ENCODE data around the gene ROBO1.

GRCh38 chr3:78633626-78634025 is 1134.2 kb downstream of the ROBO1 start:
- no peak for TF ChIP-seq POLR2A (IDR thresholded peaks at IDR 0.05)
- TF ChIP-seq, protein P1, sequence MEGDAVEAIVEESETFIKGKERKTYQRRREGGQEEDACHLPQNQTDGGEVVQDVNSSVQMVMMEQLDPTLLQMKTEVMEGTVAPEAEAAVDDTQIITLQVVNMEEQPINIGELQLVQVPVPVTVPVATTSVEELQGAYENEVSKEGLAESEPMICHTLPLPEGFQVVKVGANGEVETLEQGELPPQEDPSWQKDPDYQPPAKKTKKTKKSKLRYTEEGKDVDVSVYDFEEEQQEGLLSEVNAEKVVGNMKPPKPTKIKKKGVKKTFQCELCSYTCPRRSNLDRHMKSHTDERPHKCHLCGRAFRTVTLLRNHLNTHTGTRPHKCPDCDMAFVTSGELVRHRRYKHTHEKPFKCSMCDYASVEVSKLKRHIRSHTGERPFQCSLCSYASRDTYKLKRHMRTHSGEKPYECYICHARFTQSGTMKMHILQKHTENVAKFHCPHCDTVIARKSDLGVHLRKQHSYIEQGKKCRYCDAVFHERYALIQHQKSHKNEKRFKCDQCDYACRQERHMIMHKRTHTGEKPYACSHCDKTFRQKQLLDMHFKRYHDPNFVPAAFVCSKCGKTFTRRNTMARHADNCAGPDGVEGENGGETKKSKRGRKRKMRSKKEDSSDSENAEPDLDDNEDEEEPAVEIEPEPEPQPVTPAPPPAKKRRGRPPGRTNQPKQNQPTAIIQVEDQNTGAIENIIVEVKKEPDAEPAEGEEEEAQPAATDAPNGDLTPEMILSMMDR (IDR thresholded peaks at IDR 0.05): no peak

Data from thyroid gland (tissue), 4 donors.